ENCODE results near the gene AGXT. TPM values are rescaled to one million over a fixed set of nuclear protein-coding genes. Genes with fewer than 3 reads are reported as not detected.

Gene AGXT
- total RNA-seq, 1 experiment from 2014 or later = not detected

- Mint-ChIP-seq H3K9me3 (ENCODE audit: low read depth, unreplicated experiment) (no peaks in the 10 kb centered on the region), H3K27ac (ENCODE audit: unreplicated experiment) (peak overlapping the region; percentile 89), H3K36me3 (ENCODE audit: insufficient read depth, unreplicated experiment) (peaks cover 44% of the 10 kb centered on the region), H3K4me1 (ENCODE audit: low read depth, unreplicated experiment) (peaks cover 22% of the 10 kb centered on the region), H3K27me3 (ENCODE audit: unreplicated experiment) (peaks cover 56% of the 10 kb centered on the region), H3K4me3 (ENCODE audit: low read depth, unreplicated experiment) (peak overlapping the region; percentile 92)
- CTCF ChIA-PET = interaction anchor here (1.0 to 1.1 kb wide), 2 partner anchors 20 to 93 kb away, joined by 3 to 4 read pairs; no protein-coding TSS in a partner anchor
- TSS peak; percentile 70 for BruUV-seq (replicated peaks)
- intact Hi-C loops (cut with micrococcal nuclease; ENCODE audit: unreplicated experiment) = no loop called here
- DNase-seq = peak; percentile 65
- TF ChIP-seq CTCF (IDR thresholded peaks at IDR 0.05; ENCODE audit: unreplicated experiment) = no peak
Measured at GRCh38 chr2:240820607-240821428, 47.8 kb upstream of the AGXT start.

- H3K27me3 Mint-ChIP-seq (ENCODE audit: unreplicated experiment) = peaks cover 56% of the 10 kb centered on the region
- intact Hi-C loops (cut with micrococcal nuclease; ENCODE audit: unreplicated experiment) = no loop called here
- no peak for DNase-seq
- BruUV-seq (replicated peaks) = no TSS peak
- H3K4me3 Mint-ChIP-seq (ENCODE audit: low read depth, unreplicated experiment) = peak overlapping the region; percentile 92
- H3K4me1 Mint-ChIP-seq (ENCODE audit: low read depth, unreplicated experiment) = peaks cover 16% of the 10 kb centered on the region
- H3K36me3 Mint-ChIP-seq (ENCODE audit: insufficient read depth, unreplicated experiment) = peaks cover 38% of the 10 kb centered on the region
- TF ChIP-seq CTCF (IDR thresholded peaks at IDR 0.05; ENCODE audit: unreplicated experiment) = no peak
- no peaks in the 10 kb centered on the region for H3K9me3 Mint-ChIP-seq (ENCODE audit: low read depth, unreplicated experiment)
- CTCF ChIA-PET = interaction anchor here (1.0 to 1.1 kb wide), 2 partner anchors 19 to 93 kb away, joined by 3 to 4 read pairs; no protein-coding TSS in a partner anchor
- peak overlapping the region; percentile 89 for H3K27ac Mint-ChIP-seq (ENCODE audit: unreplicated experiment)
Measured at GRCh38 chr2:240821429-240821778, 47.2 kb upstream of the AGXT start.

- Mint-ChIP-seq H3K27me3 (ENCODE audit: unreplicated experiment) (peaks cover 65% of the 10 kb centered on the region), H3K4me1 (ENCODE audit: low read depth, unreplicated experiment) (peaks cover 14% of the 10 kb centered on the region), H3K27ac (ENCODE audit: unreplicated experiment) (peak overlapping the region; percentile 89), H3K4me3 (ENCODE audit: low read depth, unreplicated experiment) (peak overlapping the region; percentile 92), H3K9me3 (ENCODE audit: low read depth, unreplicated experiment) (no peaks in the 10 kb centered on the region), H3K36me3 (ENCODE audit: insufficient read depth, unreplicated experiment) (peaks cover 32% of the 10 kb centered on the region)
- CTCF ChIA-PET = interaction anchor here (0.8 kb wide), 1 partner anchor 12 kb away, joined by 3 read pairs; no protein-coding TSS in a partner anchor
- no peak for TF ChIP-seq CTCF (IDR thresholded peaks at IDR 0.05; ENCODE audit: unreplicated experiment)
- no TSS peak for BruUV-seq (replicated peaks)
- intact Hi-C loops (cut with micrococcal nuclease; ENCODE audit: unreplicated experiment) = no loop called here
- no peak for DNase-seq
Measured at GRCh38 chr2:240822280-240822847, 46.3 kb upstream of the AGXT start.

- Mint-ChIP-seq H3K36me3 (ENCODE audit: insufficient read depth, unreplicated experiment) (peaks cover 19% of the 10 kb centered on the region), H3K27me3 (ENCODE audit: unreplicated experiment) (peaks cover 76% of the 10 kb centered on the region), H3K9me3 (ENCODE audit: low read depth, unreplicated experiment) (no peaks in the 10 kb centered on the region), H3K4me1 (ENCODE audit: low read depth, unreplicated experiment) (peaks cover 14% of the 10 kb centered on the region), H3K27ac (ENCODE audit: unreplicated experiment) (no peak overlapping the region), H3K4me3 (ENCODE audit: low read depth, unreplicated experiment) (no peak overlapping the region)
- CTCF ChIA-PET = no interaction called here
- no peak for DNase-seq
- BruUV-seq (replicated peaks) = no TSS peak
- intact Hi-C loops (cut with micrococcal nuclease; ENCODE audit: unreplicated experiment) = no loop called here
- TF ChIP-seq CTCF (IDR thresholded peaks at IDR 0.05; ENCODE audit: unreplicated experiment) = no peak
Measured at GRCh38 chr2:240823449-240824336, 44.9 kb upstream of the AGXT start.

Data from Calu3 (cell line).